ENCODE data around the gene PSAP. TPM values are rescaled to one million over a fixed set of nuclear protein-coding genes. Genes with fewer than 3 reads are reported as not detected.

The PSAP gene
- total RNA-seq, 1 experiment from 2014 or later: 1,316 TPM

GRCh38 chr10:71809628-71810027, 41.4 kb downstream of the PSAP start:
- peaks cover 4% of the 10 kb centered on the region for H3K4me1 Mint-ChIP-seq (ENCODE audit: low read depth, unreplicated experiment)
- no TSS peak for BruUV-seq (replicated peaks)
- no peaks in the 10 kb centered on the region for H3K9me3 Mint-ChIP-seq (ENCODE audit: unreplicated experiment)
- ChIA-PET POLR2A (interaction anchor here (0.6 kb wide), 1 partner anchor 41 kb away, joined by 5 read pairs; the partner anchor contains the start of gene PSAP), CTCF (interaction anchor here (0.6 kb wide), 1 partner anchor 746 kb away, joined by 3 read pairs; no protein-coding TSS in a partner anchor)
- no peaks in the 10 kb centered on the region for H3K27me3 Mint-ChIP-seq (ENCODE audit: insufficient read depth, unreplicated experiment)
- Histone ChIP-seq H3K4me3 (ENCODE audit: low read depth, low read length) (no peak overlapping the region), H3K27me3 (replicated peaks; ENCODE audit: control insufficient read depth, insufficient read depth, low read length) (no peaks in the 10 kb centered on the region), H3K9me3 (no peaks in the 10 kb centered on the region), H3K36me3 (ENCODE audit: control insufficient read depth, insufficient read depth, low read length) (peaks cover 1% of the 10 kb centered on the region; the same call in 1 of the 2 replicates), H3K4me1 (no peaks in the 10 kb centered on the region)
- TF ChIP-seq CTCF (IDR thresholded peaks at IDR 0.05; ENCODE audit: insufficient read depth in 1 of 2, low read depth in 1 of 2, low read length in 1 of 2, severe bottlenecking in 1 of 2, unreplicated experiment in 1 of 2): no peak
- no peak for DNase-seq
- no peak overlapping the region for H3K4me3 Mint-ChIP-seq (ENCODE audit: unreplicated experiment)
- H3K27ac Mint-ChIP-seq (ENCODE audit: unreplicated experiment): no peak overlapping the region
- intact Hi-C loops (cut with micrococcal nuclease; ENCODE audit: unreplicated experiment): loop anchor here (5.0 kb wide), 1 partner anchor 102 kb away; no protein-coding TSS in a partner anchor
- H3K36me3 Mint-ChIP-seq (ENCODE audit: insufficient read depth, unreplicated experiment): peaks cover 49% of the 10 kb centered on the region

GRCh38 chr10:71807557-71808510, 43.2 kb downstream of the PSAP start:
- intact Hi-C loops (cut with micrococcal nuclease; ENCODE audit: unreplicated experiment): no loop called here
- Histone ChIP-seq H3K9me3 (no peaks in the 10 kb centered on the region), H3K4me1 (no peaks in the 10 kb centered on the region), H3K27me3 (replicated peaks; ENCODE audit: control insufficient read depth, insufficient read depth, low read length) (no peaks in the 10 kb centered on the region), H3K36me3 (ENCODE audit: control insufficient read depth, insufficient read depth, low read length) (no peaks in the 10 kb centered on the region), H3K4me3 (ENCODE audit: low read depth, low read length) (no peak overlapping the region)
- DNase-seq: no peak
- peaks cover 37% of the 10 kb centered on the region for H3K36me3 Mint-ChIP-seq (ENCODE audit: insufficient read depth, unreplicated experiment)
- H3K27ac Mint-ChIP-seq (ENCODE audit: unreplicated experiment): no peak overlapping the region
- H3K9me3 Mint-ChIP-seq (ENCODE audit: unreplicated experiment): no peaks in the 10 kb centered on the region
- H3K4me1 Mint-ChIP-seq (ENCODE audit: low read depth, unreplicated experiment): no peaks in the 10 kb centered on the region
- CTCF ChIA-PET: no interaction called here
- H3K4me3 Mint-ChIP-seq (ENCODE audit: unreplicated experiment): no peak overlapping the region
- no peaks in the 10 kb centered on the region for H3K27me3 Mint-ChIP-seq (ENCODE audit: insufficient read depth, unreplicated experiment)
- no peak for TF ChIP-seq CTCF (IDR thresholded peaks at IDR 0.05; ENCODE audit: insufficient read depth in 1 of 2, low read depth in 1 of 2, low read length in 1 of 2, severe bottlenecking in 1 of 2, unreplicated experiment in 1 of 2)
- no TSS peak for BruUV-seq (replicated peaks)
- POLR2A ChIA-PET: no interaction called here

- H3K9me3 Mint-ChIP-seq (ENCODE audit: unreplicated experiment): no peaks in the 10 kb centered on the region
- intact Hi-C loops (cut with micrococcal nuclease; ENCODE audit: unreplicated experiment): no loop called here
- H3K4me3 Mint-ChIP-seq (ENCODE audit: unreplicated experiment): no peak overlapping the region
- ChIA-PET POLR2A (interaction anchor here (0.6 kb wide), 1 partner anchor 33 kb away, joined by 3 read pairs; no protein-coding TSS in a partner anchor), CTCF (interaction anchor here (0.6 kb wide), 1 partner anchor 97 kb away, joined by 5 read pairs; no protein-coding TSS in a partner anchor)
- TF ChIP-seq CTCF (IDR thresholded peaks at IDR 0.05; ENCODE audit: insufficient read depth in 1 of 2, low read depth in 1 of 2, low read length in 1 of 2, severe bottlenecking in 1 of 2, unreplicated experiment in 1 of 2): no peak
- Histone ChIP-seq H3K4me1 (no peaks in the 10 kb centered on the region), H3K27me3 (replicated peaks; ENCODE audit: control insufficient read depth, insufficient read depth, low read length) (no peaks in the 10 kb centered on the region), H3K36me3 (ENCODE audit: control insufficient read depth, insufficient read depth, low read length) (no peaks in the 10 kb centered on the region), H3K9me3 (no peaks in the 10 kb centered on the region), H3K4me3 (ENCODE audit: low read depth, low read length) (no peak overlapping the region)
- H3K4me1 Mint-ChIP-seq (ENCODE audit: low read depth, unreplicated experiment): no peaks in the 10 kb centered on the region
- no TSS peak for BruUV-seq (replicated peaks)
- no peak for DNase-seq
- peaks cover 32% of the 10 kb centered on the region for H3K36me3 Mint-ChIP-seq (ENCODE audit: insufficient read depth, unreplicated experiment)
- no peak overlapping the region for H3K27ac Mint-ChIP-seq (ENCODE audit: unreplicated experiment)
- no peaks in the 10 kb centered on the region for H3K27me3 Mint-ChIP-seq (ENCODE audit: insufficient read depth, unreplicated experiment)
Measured at GRCh38 chr10:71806704-71807556, 44.1 kb downstream of the PSAP start.
